IPS DF 6.9 (cell line): ENCODE data around the gene ASCL2.

ENCODE experiments used
- DNase-seq: peaks from one replicate; pipeline ENCODE4 v3.0.0-alpha.2; 2013; ENCODE audit warnings: low read depth, low spot score
- H3K27ac ChIP-seq: one replicate; pipeline ENCODE4 v1.5.1; 2013; ENCODE audit warnings: low read length, control low read depth
- H3K27me3 ChIP-seq: 2 replicates; pipeline ENCODE4 v1.6.1; 2013; ENCODE audit warnings: mild to moderate bottlenecking, low read length; ENCODE audit not compliant: control insufficient read depth, insufficient read depth
- H3K36me3 ChIP-seq: 2 replicates; pipeline ENCODE4 v1.6.1; 2013; ENCODE audit warnings: low read length; ENCODE audit not compliant: control insufficient read depth, insufficient read depth
- H3K4me1 ChIP-seq: 2 replicates; pipeline ENCODE4 v1.6.1; 2013; ENCODE audit warnings: low read length; ENCODE audit not compliant: control insufficient read depth, insufficient read depth
- H3K4me3 ChIP-seq: 2 replicates; pipeline ENCODE4 v1.5.1; 2013; ENCODE audit warnings: mild to moderate bottlenecking, low read length
- H3K9me3 ChIP-seq: 2 replicates; pipeline ENCODE4 v1.6.1; 2013; ENCODE audit warnings: low read length, inconsistent platforms; ENCODE audit not compliant: control insufficient read depth, insufficient read depth
- WGBS: extraction: QIAGEN DNeasy Blood & Tissue Kit; methylation state at CpG from one replicate; pipeline ENCODE4 v1.1.7; 2013; ENCODE audit warnings: mixed read lengths, missing lambda C conversion rate; ENCODE audit not compliant: insufficient read length, insufficient coverage; 5-methylcytosine and 5-hydroxymethylcytosine counted together

Gene ASCL2

GRCh38 chr11:2263724-2264360, 6.5 kb downstream of the ASCL2 start:
- H3K27me3 ChIP-seq = peaks cover 8% of the 10 kb centered on the region; the same call in 1 of the 2 replicates
- no peaks in the 10 kb centered on the region for H3K36me3 ChIP-seq
- no peak for DNase-seq
- no CpG with 5 or more reads among the region's 13 CpGs for WGBS
- H3K9me3 ChIP-seq = no peaks in the 10 kb centered on the region
- no peak overlapping the region for H3K4me3 ChIP-seq
- peaks cover 3% of the 10 kb centered on the region; the same call in 1 of the 2 replicates for H3K4me1 ChIP-seq
- H3K27ac ChIP-seq = no peak overlapping the region

- Histone ChIP-seq H3K36me3 (no peaks in the 10 kb centered on the region), H3K27ac (no peak overlapping the region), H3K27me3 (peaks cover 3% of the 10 kb centered on the region; the same call in 1 of the 2 replicates), H3K9me3 (no peaks in the 10 kb centered on the region), H3K4me1 (peaks cover 3% of the 10 kb centered on the region; the same call in 1 of the 2 replicates), H3K4me3 (no peak overlapping the region)
- WGBS = no CpG with 5 or more reads among the region's 10 CpGs
- DNase-seq = no peak
These were observed 7.3 kb downstream of the ASCL2 start for GRCh38 chr11:2263071-2263565.

- Histone ChIP-seq H3K9me3 (no peaks in the 10 kb centered on the region), H3K4me3 (no peak overlapping the region), H3K4me1 (peaks cover 1% of the 10 kb centered on the region; the same call in 1 of the 2 replicates), H3K27me3 (no peaks in the 10 kb centered on the region; the same call in 1 of the 2 replicates), H3K27ac (no peak overlapping the region), H3K36me3 (no peaks in the 10 kb centered on the region)
- no CpG with 5 or more reads among the region's 18 CpGs for WGBS
- DNase-seq = no peak
These were observed 7.9 kb downstream of the ASCL2 start for GRCh38 chr11:2262301-2263070.

GRCh38 chr11:2261436-2262230, 8.8 kb downstream of the ASCL2 start:
- Histone ChIP-seq H3K27me3 (no peaks in the 10 kb centered on the region; the same call in 1 of the 2 replicates), H3K27ac (no peak overlapping the region), H3K4me3 (no peak overlapping the region), H3K36me3 (no peaks in the 10 kb centered on the region), H3K9me3 (no peaks in the 10 kb centered on the region), H3K4me1 (peaks cover 2% of the 10 kb centered on the region; the same call in 1 of the 2 replicates)
- WGBS = no CpG with 5 or more reads among the region's 21 CpGs
- no peak for DNase-seq

GRCh38 chr11:2260491-2261364, 9.7 kb downstream of the ASCL2 start:
- Histone ChIP-seq H3K9me3 (no peaks in the 10 kb centered on the region), H3K27me3 (no peaks in the 10 kb centered on the region; the same call in 1 of the 2 replicates), H3K4me3 (no peak overlapping the region), H3K27ac (no peak overlapping the region), H3K36me3 (no peaks in the 10 kb centered on the region), H3K4me1 (peaks cover 2% of the 10 kb centered on the region; the same call in 1 of the 2 replicates)
- DNase-seq = no peak
- WGBS = no CpG with 5 or more reads among the region's 26 CpGs

- DNase-seq = no peak
- Histone ChIP-seq H3K36me3 (no peaks in the 10 kb centered on the region), H3K4me1 (peaks cover 2% of the 10 kb centered on the region; the same call in 1 of the 2 replicates), H3K9me3 (no peaks in the 10 kb centered on the region), H3K4me3 (no peak overlapping the region), H3K27me3 (no peaks in the 10 kb centered on the region; the same call in 1 of the 2 replicates), H3K27ac (no peak overlapping the region)
- no CpG with 5 or more reads among the region's 12 CpGs for WGBS
These were observed 10.4 kb downstream of the ASCL2 start for GRCh38 chr11:2259897-2260451.

GRCh38 chr11:2259466-2259830, 10.9 kb downstream of the ASCL2 start:
- H3K4me1 ChIP-seq = peaks cover 2% of the 10 kb centered on the region; the same call in 1 of the 2 replicates
- H3K9me3 ChIP-seq = no peaks in the 10 kb centered on the region
- no peak overlapping the region for H3K27ac ChIP-seq
- H3K36me3 ChIP-seq = no peaks in the 10 kb centered on the region
- H3K27me3 ChIP-seq = no peaks in the 10 kb centered on the region; the same call in 1 of the 2 replicates
- no peak for DNase-seq
- no peak overlapping the region for H3K4me3 ChIP-seq
- WGBS = no CpG with 5 or more reads among the region's 8 CpGs

- Histone ChIP-seq H3K9me3 (no peaks in the 10 kb centered on the region), H3K36me3 (no peaks in the 10 kb centered on the region), H3K27ac (no peak overlapping the region), H3K27me3 (no peaks in the 10 kb centered on the region; the same call in 1 of the 2 replicates), H3K4me1 (peaks cover 2% of the 10 kb centered on the region; the same call in 1 of the 2 replicates), H3K4me3 (no peak overlapping the region)
- DNase-seq = no peak
- WGBS = no CpG with 5 or more reads among the region's 29 CpGs
These were observed 11.6 kb downstream of the ASCL2 start for GRCh38 chr11:2258501-2259465.
